GM18505 (cell line): ENCODE results near the gene EBF4.

Experiments
- ATAC-seq: cut with Tn5 transposase; IDR thresholded peaks from one replicate; pipeline ENCODE4 v1.9.1; 2021; ENCODE audit not compliant: unreplicated experiment
- POLR2A ChIP-seq: IDR thresholded peaks from 4 replicates; pipeline ENCODE4 v1.6.1; 2011; ENCODE audit warnings: borderline replicate concordance; ENCODE audit not compliant: insufficient read depth, insufficient read length; ENCODE audit errors: extremely low read depth

The EBF4 gene

GRCh38 chr20:2734899-2735298 lies 42.3 kb downstream of the EBF4 start:
- no peak for TF ChIP-seq POLR2A
- ATAC-seq, result no peak

GRCh38 chr20:2736441-2736840 lies 43.9 kb downstream of the EBF4 start:
- TF ChIP-seq POLR2A, result no peak
- ATAC-seq, result no peak

GRCh38 chr20:2738331-2739041 lies 45.9 kb downstream of the EBF4 start:
- no peak for TF ChIP-seq POLR2A
- ATAC-seq, result no peak

- TF ChIP-seq POLR2A, result no peak
- ATAC-seq, result no peak
Observed at GRCh38 chr20:2739042-2739398, 46.4 kb downstream of the EBF4 start.

- TF ChIP-seq POLR2A, result no peak
- no peak for ATAC-seq
Observed at GRCh38 chr20:2740702-2741101, 48.1 kb downstream of the EBF4 start.

- no peak for TF ChIP-seq POLR2A
- ATAC-seq, result no peak
Observed at GRCh38 chr20:2741463-2741862, 48.9 kb downstream of the EBF4 start.

- ATAC-seq, result no peak
- no peak for TF ChIP-seq POLR2A
Observed at GRCh38 chr20:2741881-2742280, 49.3 kb downstream of the EBF4 start.

GRCh38 chr20:2742431-2742830 lies 49.9 kb downstream of the EBF4 start:
- no peak for TF ChIP-seq POLR2A
- ATAC-seq, result no peak

- TF ChIP-seq POLR2A, result no peak
- ATAC-seq, result no peak
Observed at GRCh38 chr20:2742934-2743559, 50.5 kb downstream of the EBF4 start.

GRCh38 chr20:2745060-2745910 lies 52.7 kb downstream of the EBF4 start:
- TF ChIP-seq POLR2A, result no peak
- no peak for ATAC-seq

- no peak for ATAC-seq
- no peak for TF ChIP-seq POLR2A
Observed at GRCh38 chr20:2745936-2746635, 53.5 kb downstream of the EBF4 start.

GRCh38 chr20:2746636-2747265 lies 54.2 kb downstream of the EBF4 start:
- no peak for TF ChIP-seq POLR2A
- no peak for ATAC-seq
